ENCODE measurements around the gene CAMSAP3.

DNA sequence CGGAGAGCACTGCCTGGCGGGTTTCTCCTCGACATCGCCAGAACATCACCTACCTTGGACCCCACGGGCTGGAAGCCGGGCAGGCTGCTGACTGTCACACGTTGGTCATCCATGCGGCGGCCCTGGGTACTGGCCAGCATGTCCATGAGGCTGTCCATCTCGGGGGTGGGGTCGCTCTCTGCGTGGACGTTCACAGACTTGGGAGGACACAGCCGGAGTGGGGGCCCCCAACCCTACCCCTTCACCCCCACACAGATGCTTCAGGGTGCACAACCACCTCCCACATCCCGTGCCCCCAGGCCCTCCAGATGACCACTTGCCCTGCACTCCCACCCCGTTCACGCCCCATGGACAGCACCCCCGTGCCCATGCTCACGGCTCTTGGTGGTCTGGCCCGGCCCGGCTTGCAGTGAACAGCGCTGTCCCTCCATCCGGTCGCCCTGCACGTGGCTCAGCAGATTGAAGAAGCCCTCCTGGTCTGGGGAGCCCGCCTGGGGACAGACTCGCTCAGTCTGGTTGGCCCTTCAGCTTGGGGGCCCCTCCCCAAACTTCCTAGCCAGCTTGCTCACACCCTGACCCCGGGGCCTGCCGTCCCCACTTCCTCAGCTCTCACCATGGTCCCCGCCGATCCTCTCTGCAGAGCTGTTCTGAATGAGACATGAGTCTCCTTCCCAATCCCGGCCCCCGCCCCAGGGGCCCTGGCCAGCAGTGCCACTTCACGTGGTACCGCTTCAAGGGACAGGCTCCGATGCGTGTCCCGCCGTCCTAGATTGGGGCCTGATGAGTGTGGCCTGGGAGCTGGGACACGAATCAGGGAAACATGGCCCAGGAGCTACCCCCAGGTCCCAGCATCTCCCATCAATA, 36.9 kb downstream of the CAMSAP3 start:
- TF ChIP-seq, protein P1, sequence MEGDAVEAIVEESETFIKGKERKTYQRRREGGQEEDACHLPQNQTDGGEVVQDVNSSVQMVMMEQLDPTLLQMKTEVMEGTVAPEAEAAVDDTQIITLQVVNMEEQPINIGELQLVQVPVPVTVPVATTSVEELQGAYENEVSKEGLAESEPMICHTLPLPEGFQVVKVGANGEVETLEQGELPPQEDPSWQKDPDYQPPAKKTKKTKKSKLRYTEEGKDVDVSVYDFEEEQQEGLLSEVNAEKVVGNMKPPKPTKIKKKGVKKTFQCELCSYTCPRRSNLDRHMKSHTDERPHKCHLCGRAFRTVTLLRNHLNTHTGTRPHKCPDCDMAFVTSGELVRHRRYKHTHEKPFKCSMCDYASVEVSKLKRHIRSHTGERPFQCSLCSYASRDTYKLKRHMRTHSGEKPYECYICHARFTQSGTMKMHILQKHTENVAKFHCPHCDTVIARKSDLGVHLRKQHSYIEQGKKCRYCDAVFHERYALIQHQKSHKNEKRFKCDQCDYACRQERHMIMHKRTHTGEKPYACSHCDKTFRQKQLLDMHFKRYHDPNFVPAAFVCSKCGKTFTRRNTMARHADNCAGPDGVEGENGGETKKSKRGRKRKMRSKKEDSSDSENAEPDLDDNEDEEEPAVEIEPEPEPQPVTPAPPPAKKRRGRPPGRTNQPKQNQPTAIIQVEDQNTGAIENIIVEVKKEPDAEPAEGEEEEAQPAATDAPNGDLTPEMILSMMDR (IDR thresholded peaks at IDR 0.05 in 8 of 11, conservative IDR thresholded peaks at IDR 0.05 in 3 of 11): no peak
- no peak for TF ChIP-seq POLR2A (IDR thresholded peaks at IDR 0.05)

Data from spleen (tissue), 7 donors.